Mesodermal cell (in vitro differentiated cells): ENCODE measurements around the gene SYNPO2.

Source experiments
- H3K27ac ChIP-seq: 2 replicates; pipeline ENCODE4 v1.7.0; 2013; ENCODE audit warnings: mild to moderate bottlenecking, low read depth, low read length, moderate library complexity; ENCODE audit not compliant: severe bottlenecking
- H3K36me3 ChIP-seq: 2 replicates; pipeline ENCODE4 v1.7.1; 2013; ENCODE audit warnings: mild to moderate bottlenecking, low read length, moderate library complexity; ENCODE audit not compliant: control insufficient read depth, insufficient read depth
- H3K4me1 ChIP-seq: one replicate; pipeline ENCODE4 v1.7.1; 2013; ENCODE audit warnings: mild to moderate bottlenecking, low read length; ENCODE audit not compliant: insufficient read depth, control insufficient read depth, poor library complexity, severe bottlenecking
- H3K4me3 ChIP-seq: 2 replicates; pipeline ENCODE4 v1.7.0; 2013; ENCODE audit warnings: low read length, control low read depth, mild to moderate bottlenecking; ENCODE audit not compliant: insufficient read depth, poor library complexity, severe bottlenecking; ENCODE audit errors: extremely low read depth
- H3K9me3 ChIP-seq: 2 replicates; pipeline ENCODE4 v1.7.1; 2013; ENCODE audit warnings: mild to moderate bottlenecking, low read length, moderate library complexity; ENCODE audit not compliant: control insufficient read depth
- WGBS, 2 experiments: methylation state at CpG; one replicate each; pipeline ENCODE4 v1.1.5; 2013; ENCODE audit warnings: missing lambda C conversion rate in 2 of 2; ENCODE audit not compliant: insufficient coverage in 2 of 2; 5-methylcytosine and 5-hydroxymethylcytosine counted together

SYNPO2 gene

DNA sequence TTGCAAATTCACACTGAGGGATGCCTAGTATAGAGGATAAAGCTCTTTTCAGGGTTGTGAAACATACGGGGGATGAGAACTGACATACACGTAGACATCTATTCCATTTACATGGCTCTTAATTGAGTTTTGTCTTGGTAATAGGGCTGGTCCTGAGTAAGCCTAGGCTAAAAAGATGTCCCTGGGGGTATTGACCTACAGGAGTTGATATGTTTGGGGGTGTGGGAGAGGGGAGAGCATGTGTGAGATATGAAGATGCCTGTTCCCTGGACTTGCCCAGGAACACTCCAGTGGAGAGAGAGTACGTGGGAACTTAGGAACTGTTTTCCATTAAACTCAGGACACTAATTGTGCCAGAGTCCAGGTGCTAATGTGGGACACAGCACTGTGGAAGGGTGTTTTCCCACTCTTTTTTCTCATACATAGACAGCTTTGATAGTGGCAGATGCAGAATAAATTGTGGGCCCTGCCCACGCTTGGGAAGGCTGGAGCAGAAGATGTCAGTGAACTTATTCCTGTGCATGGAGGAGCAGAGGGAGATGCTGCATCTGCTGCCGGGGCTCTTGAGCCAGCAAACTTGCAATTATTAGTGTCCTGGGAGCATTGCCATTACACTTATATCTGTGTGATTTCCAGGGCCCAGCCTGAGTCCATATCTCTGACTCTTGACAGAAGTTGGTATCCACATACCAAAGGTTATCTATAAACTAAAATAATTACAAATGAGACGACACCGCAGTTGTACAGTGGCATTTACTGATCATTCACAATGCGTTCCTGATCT, 20.7 kb downstream of the SYNPO2 start:
- 53 to 79% methylated on average over 3 to 6 of the region's 8 CpGs for WGBS, 2 experiments
- H3K27ac ChIP-seq, result no peak overlapping the region
- peaks cover 8% of the 10 kb centered on the region for H3K4me1 ChIP-seq
- no peaks in the 10 kb centered on the region for H3K36me3 ChIP-seq
- H3K4me3 ChIP-seq, result no peak overlapping the region
- no peaks in the 10 kb centered on the region for H3K9me3 ChIP-seq

DNA sequence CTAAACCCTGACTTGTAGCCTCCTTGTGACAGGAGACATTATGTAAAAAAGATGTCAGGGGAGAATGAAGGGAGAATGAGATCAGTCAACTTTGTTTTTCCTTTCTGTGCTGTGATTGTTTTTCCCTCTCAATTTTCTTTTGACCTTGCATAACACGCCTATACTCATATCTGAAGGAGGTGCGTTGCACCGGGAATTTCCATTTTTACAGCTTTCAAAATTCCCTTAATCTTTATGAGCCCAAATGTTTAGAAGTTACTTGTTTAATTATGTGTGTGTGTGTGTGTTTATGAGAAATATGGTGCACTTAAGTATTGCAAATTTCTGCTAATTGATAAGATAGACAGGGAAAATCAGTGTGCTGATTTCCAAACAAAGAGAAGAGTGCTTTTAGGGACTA, 21.6 kb downstream of the SYNPO2 start:
- H3K36me3 ChIP-seq, result no peaks in the 10 kb centered on the region
- no CpG with 5 or more reads among the region's 3 CpGs for WGBS, 2 experiments
- H3K9me3 ChIP-seq, result no peaks in the 10 kb centered on the region
- H3K27ac ChIP-seq, result no peak overlapping the region
- peaks cover 7% of the 10 kb centered on the region for H3K4me1 ChIP-seq
- no peak overlapping the region for H3K4me3 ChIP-seq

DNA sequence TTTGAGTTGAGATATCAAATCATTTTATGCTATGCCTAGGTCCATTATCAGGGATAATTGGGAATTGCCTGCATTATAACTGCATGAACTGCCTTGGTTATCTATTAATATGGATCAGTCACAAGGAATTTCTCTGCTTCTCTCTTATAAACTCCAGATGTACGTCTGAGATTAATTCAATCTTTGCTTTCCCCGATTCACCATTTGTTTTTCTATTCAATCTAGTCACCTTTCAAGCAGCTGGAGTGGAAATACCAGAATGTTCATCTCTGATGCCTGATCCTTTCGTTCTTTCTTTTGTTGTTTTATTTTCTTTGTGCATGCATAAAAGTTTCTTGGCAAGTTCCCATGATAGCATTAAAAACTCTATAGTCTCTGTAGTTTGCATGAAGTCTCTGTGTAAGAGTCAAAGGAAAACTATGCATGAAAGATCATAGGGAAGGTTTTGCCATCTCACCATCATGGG, 22.6 kb downstream of the SYNPO2 start:
- H3K36me3 ChIP-seq, result no peaks in the 10 kb centered on the region
- H3K9me3 ChIP-seq, result no peaks in the 10 kb centered on the region
- H3K27ac ChIP-seq, result no peak overlapping the region
- no peaks in the 10 kb centered on the region for H3K4me1 ChIP-seq
- WGBS, 2 experiments, result 88% methylated on average over 2 of the region's 3 CpGs; no CpG with 5 or more reads in 1 of the 2 experiments
- H3K4me3 ChIP-seq, result no peak overlapping the region

GRCh38 chr4:118915468-118915867, 26.8 kb downstream of the SYNPO2 start:
- no peak overlapping the region for H3K4me3 ChIP-seq
- whole genome bisulfite sequencing, 2 experiments, result 85 to 100% methylated on average over 1 to 2 of the region's 3 CpGs
- no peak overlapping the region for H3K27ac ChIP-seq
- no peaks in the 10 kb centered on the region for H3K36me3 ChIP-seq
- no peaks in the 10 kb centered on the region for H3K9me3 ChIP-seq
- H3K4me1 ChIP-seq, result peaks cover 6% of the 10 kb centered on the region

- 91 to 98% methylated on average over 4 to 6 of the region's 9 CpGs for WGBS, 2 experiments
- Histone ChIP-seq H3K4me1 (peaks cover 6% of the 10 kb centered on the region), H3K4me3 (no peak overlapping the region), H3K27ac (no peak overlapping the region), H3K36me3 (no peaks in the 10 kb centered on the region), H3K9me3 (no peaks in the 10 kb centered on the region)
These were observed 28.1 kb downstream of the SYNPO2 start for GRCh38 chr4:118916691-118917289.

DNA sequence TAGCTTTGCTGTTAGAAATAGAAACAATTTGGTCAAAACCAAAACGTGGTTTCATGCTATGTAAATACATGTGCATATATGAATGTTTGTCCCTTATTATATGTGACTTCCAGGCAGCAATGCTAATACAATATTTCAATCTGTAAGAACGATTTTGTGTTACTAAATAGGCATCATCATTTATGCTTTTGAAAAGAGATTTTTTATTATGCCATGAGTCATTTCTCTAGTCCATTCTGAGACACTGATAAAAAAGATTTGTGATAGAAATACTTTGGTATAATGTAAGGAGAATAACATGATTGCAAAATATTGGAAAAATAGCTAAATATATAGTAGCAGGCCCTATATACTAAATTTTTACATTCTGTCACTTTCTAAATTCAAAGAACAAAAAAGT, 28.9 kb downstream of the SYNPO2 start:
- 71% methylated on average over 1 of the region's 2 CpGs; no CpG with 5 or more reads in 1 of the 2 experiments for WGBS, 2 experiments
- Histone ChIP-seq H3K9me3 (no peaks in the 10 kb centered on the region), H3K27ac (no peak overlapping the region), H3K36me3 (no peaks in the 10 kb centered on the region), H3K4me1 (peaks cover 6% of the 10 kb centered on the region), H3K4me3 (no peak overlapping the region)

- no peak overlapping the region for H3K27ac ChIP-seq
- no CpG with 5 or more reads among the region's 3 CpGs for WGBS, 2 experiments
- H3K4me3 ChIP-seq, result no peak overlapping the region
These were observed 29.7 kb downstream of the SYNPO2 start for GRCh38 chr4:118918388-118918787.

GRCh38 chr4:118920247-118920646, 31.6 kb downstream of the SYNPO2 start:
- Histone ChIP-seq H3K27ac (no peak overlapping the region), H3K4me1 (peaks cover 6% of the 10 kb centered on the region), H3K36me3 (no peaks in the 10 kb centered on the region), H3K4me3 (no peak overlapping the region), H3K9me3 (no peaks in the 10 kb centered on the region)
- 100% methylated on average over 1 of the region's 2 CpGs; no CpG with 5 or more reads in 1 of the 2 experiments for WGBS, 2 experiments

More at GRCh38 chr4:118918388-118918787, 29.7 kb downstream of the SYNPO2 start:
- H3K9me3 ChIP-seq, result no peaks in the 10 kb centered on the region
- no peaks in the 10 kb centered on the region for H3K36me3 ChIP-seq
- peaks cover 6% of the 10 kb centered on the region for H3K4me1 ChIP-seq

DNA sequence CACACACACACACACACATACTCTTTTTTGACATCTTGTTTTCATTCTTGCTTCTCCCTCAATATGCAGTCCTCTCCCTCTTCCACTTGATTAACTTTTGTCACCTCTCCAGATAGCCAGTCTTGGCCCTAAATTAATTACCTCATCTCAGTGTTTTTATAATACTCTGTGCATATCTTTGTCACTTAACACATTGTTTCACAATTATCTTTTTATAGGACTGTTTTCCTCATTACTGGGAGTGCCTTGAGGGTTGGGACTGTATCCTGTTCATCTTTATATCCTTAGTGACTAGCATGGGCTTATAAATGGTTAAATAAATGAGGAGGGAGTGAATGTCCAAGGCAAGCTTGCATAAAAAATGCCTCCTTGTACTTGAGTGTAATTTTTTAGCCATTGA, 33.1 kb downstream of the SYNPO2 start:
- H3K9me3 ChIP-seq, result no peaks in the 10 kb centered on the region
- no peak overlapping the region for H3K27ac ChIP-seq
- no peaks in the 10 kb centered on the region for H3K36me3 ChIP-seq
- no peak overlapping the region for H3K4me3 ChIP-seq
- H3K4me1 ChIP-seq, result peaks cover 6% of the 10 kb centered on the region

DNA sequence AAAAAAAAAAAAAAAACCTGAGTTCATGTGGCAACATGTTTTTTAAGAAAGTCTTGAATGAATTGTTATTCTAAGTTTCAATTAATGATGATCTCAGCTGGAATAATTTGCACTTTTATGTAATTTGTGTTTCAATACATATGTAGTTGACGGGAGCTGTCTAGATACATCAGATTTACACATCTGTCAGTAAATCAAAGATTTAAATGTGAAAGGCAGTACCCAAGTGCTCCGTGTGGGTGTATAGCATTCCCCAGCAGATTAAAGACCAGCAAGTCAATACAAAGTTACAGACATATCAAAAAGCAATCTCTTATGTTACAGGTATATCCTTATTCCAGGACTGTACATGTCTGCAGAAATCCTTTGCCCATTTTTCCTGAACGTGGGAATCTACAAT, 35.2 kb downstream of the SYNPO2 start:
- H3K4me1 ChIP-seq, result peaks cover under 1% of the 10 kb centered on the region
- no CpG with 5 or more reads among the region's 3 CpGs for WGBS, 2 experiments
- H3K4me3 ChIP-seq, result no peak overlapping the region
- no peaks in the 10 kb centered on the region for H3K36me3 ChIP-seq
- H3K27ac ChIP-seq, result no peak overlapping the region
- H3K9me3 ChIP-seq, result no peaks in the 10 kb centered on the region

GRCh38 chr4:118927974-118928373, 39.3 kb downstream of the SYNPO2 start:
- H3K27ac ChIP-seq, result no peak overlapping the region
- no peaks in the 10 kb centered on the region for H3K9me3 ChIP-seq
- H3K4me3 ChIP-seq, result no peak overlapping the region
- no peaks in the 10 kb centered on the region for H3K36me3 ChIP-seq
- WGBS, 2 experiments, result 100% methylated on average over 1 of the region's 1 CpG
- no peaks in the 10 kb centered on the region for H3K4me1 ChIP-seq
